BLaER1 treated with 17β-estradiol and CSF1 and Interleukin-3, amounts not matched to agents 10 nM and 100 nM (cell line): Measurements from ENCODE around the gene TCHP.

Source experiments
- H3K27ac ChIP-seq, 11 experiments: shearing (Covaris generic); formaldehyde crosslinking; 2 replicates each; pipeline ENCODE4 v1.8.1; 2022
- H3K27me3 ChIP-seq, 11 experiments: shearing (Covaris generic); formaldehyde crosslinking; 2 replicates each; pipeline ENCODE4 v1.8.1; 2022
- H3K36me3 ChIP-seq, 11 experiments: shearing (Covaris generic); formaldehyde crosslinking; 2 replicates each; pipeline ENCODE4 v1.8.1; 2022
- H3K4me1 ChIP-seq, 10 experiments: shearing (Covaris generic); formaldehyde crosslinking; 2 replicates each; pipeline ENCODE4 v1.8.1; 2022
- H3K4me2 ChIP-seq, 11 experiments: shearing (Covaris generic); formaldehyde crosslinking; 2 replicates each; pipeline ENCODE4 v1.8.1; 2022
- H3K4me3 ChIP-seq, 10 experiments: shearing (Covaris generic); formaldehyde crosslinking; 2 replicates each; pipeline ENCODE4 v1.8.1; 2022
- H3K9ac ChIP-seq, 11 experiments: shearing (Covaris generic); formaldehyde crosslinking; 2 replicates each; pipeline ENCODE4 v1.8.1; 2022
- H3K9me3 ChIP-seq, 11 experiments: shearing (Covaris generic); formaldehyde crosslinking; replicated peaks in 1 of 11; 2 replicates each; pipeline ENCODE4 v1.8.1; 2022
- H4K20me1 ChIP-seq, 11 experiments: shearing (Covaris generic); formaldehyde crosslinking; 2 replicates each; pipeline ENCODE4 v1.8.1; 2022
- Cebpa-rat ChIP-seq, 11 experiments: shearing (Covaris generic); IDR thresholded peaks; 2 replicates each; pipeline ENCODE4 v1.8.1; 2022

Gene TCHP

DNA sequence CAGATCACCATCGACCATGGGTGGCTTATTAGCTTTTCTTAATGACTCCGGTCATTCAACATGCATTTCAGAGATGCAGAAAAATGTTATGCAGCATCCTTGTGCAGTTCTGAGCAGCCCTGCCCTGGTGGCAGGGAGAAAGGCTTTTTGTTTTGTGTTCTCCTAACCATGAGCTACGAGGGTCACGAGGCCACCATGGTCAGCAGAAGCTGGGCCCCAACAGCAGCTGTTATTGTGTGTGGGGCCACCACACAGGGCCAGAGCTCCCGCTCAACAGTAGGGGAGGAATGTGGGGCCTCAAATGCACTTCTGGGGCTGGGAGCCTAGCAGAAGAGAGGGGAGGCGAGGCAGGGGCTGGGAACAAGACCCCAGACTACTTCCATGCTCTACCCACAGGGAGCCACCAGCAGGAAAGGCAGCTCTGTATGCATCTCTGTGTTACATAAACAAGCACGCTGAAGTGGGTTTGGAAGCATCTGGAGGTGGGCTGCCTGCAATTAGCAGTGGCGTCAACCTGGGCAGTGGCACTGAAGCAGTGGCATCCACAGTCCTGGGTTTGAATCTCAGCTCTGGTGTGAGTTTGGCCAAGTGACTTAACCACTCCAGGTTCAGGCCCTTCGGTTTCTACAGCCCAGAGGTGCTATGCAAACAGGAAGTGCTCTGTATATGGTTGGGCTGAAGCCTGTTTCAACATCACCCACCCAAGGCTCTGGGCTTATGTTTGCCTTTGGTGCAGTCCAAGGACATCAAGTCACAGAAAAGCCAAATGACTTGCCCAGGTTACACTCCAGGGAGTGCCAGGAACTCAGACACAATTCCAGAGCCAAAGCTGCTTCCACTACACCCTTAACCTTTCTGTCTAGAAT lies 36.0 kb upstream of the TCHP start:
- H3K9ac ChIP-seq = peak overlapping the region in 2 of 11 experiments; percentile 5 to 8; a peak in 2 of 22 replicates
- H3K4me2 ChIP-seq = peak overlapping the region in 8 of 11 experiments; percentile 8 to 48 (median 20); a peak in 13 of 22 replicates
- peaks cover 0 to 23% (median 10%) of the 10 kb centered on the region in 11 experiments; a peak in 11 of 22 replicates for H3K36me3 ChIP-seq
- peak in 1 of 11 experiments; percentile 7; a peak in 1 of 22 replicates for TF ChIP-seq Cebpa-rat (IDR thresholded peaks at IDR 0.05)
- H3K9me3 ChIP-seq = no peaks in the 10 kb centered on the region
- no peaks in the 10 kb centered on the region for H3K27me3 ChIP-seq
- no peak overlapping the region for H3K4me3 ChIP-seq
- peaks cover 15 to 37% (median 25%) of the 10 kb centered on the region in 10 experiments for H3K4me1 ChIP-seq
- H3K27ac ChIP-seq = peak overlapping the region in 5 of 11 experiments; percentile 6 to 33 (median 25); a peak in 7 of 22 replicates
- peaks cover 0 to 39% (median 12%) of the 10 kb centered on the region in 11 experiments; a peak in 12 of 22 replicates for H4K20me1 ChIP-seq

DNA sequence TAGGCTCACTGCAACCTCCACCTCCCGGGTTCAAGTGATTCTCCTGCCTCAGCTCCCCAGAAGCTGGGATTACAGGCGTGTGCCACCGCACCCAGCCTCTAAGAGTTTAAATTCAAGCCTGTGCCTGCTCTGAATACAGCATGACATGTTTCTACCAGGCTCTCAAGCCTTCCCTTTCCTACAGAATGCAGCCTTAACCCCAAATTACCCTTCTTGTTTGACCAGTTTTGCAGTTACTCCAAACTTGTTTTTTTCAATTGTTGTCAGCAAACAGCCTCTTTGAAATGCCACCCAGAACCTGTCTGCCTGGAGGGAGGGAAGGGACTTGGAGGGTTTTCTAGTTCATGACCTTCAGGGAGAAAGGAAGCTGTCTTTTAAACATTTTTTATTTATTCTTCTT lies 35.2 kb upstream of the TCHP start:
- peak overlapping the region in 5 of 11 experiments; percentile 6 to 33 (median 25); a peak in 6 of 22 replicates for H3K27ac ChIP-seq
- peak overlapping the region in 8 of 11 experiments; percentile 8 to 48 (median 20); a peak in 9 of 22 replicates for H3K4me2 ChIP-seq
- peaks cover 0 to 39% (median 12%) of the 10 kb centered on the region in 11 experiments; a peak in 12 of 22 replicates for H4K20me1 ChIP-seq
- H3K36me3 ChIP-seq = peaks cover 0 to 23% (median 10%) of the 10 kb centered on the region in 11 experiments; a peak in 11 of 22 replicates
- TF ChIP-seq Cebpa-rat (IDR thresholded peaks at IDR 0.05) = no peak
- peak overlapping the region in 2 of 11 experiments; percentile 5 to 34; a peak in 2 of 22 replicates for H3K9ac ChIP-seq
- H3K27me3 ChIP-seq = no peaks in the 10 kb centered on the region
- H3K9me3 ChIP-seq = no peaks in the 10 kb centered on the region
- H3K4me1 ChIP-seq = peaks cover 14 to 44% (median 27%) of the 10 kb centered on the region in 10 experiments; a peak in 19 of 20 replicates
- H3K4me3 ChIP-seq = no peak overlapping the region

DNA sequence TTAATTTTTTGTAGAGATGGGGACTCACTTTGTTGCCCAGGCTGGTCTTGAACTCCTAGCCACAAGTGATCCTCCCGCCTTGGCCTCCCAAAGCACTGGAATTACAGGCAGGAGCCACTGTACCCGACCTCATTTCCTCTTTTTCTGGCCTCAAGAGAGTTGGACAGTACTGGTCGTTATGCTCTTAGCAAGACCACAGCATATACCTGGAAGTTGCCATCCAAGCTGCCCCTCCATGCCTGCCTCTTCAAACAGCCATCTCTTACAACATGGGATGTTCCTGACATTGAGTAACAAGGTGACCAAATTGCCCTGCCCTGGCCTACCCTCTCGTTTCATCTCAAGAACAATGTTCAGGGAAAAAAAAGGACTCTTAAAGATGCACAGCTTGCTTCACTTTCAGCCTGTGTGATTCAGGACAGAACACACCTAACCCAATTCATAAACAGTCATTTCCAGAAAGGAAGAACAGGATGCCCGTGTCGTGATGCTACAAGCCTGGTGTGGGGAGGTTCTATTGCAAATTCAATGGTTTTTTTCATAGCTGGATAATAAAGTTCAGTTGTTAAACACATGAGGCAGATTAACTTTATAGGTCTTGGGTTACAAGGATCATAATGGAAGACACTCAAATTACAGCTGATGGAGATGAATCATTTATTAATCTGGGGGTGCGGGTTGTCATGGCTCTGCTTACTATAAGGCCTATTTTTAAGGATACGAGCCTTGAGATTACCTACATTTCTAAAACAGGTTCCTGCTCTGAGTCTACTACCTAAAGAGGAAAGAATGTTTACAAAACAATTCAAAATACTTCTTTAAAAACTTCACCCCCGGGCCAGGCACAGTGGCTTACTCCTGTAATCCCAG lies 31.7 kb upstream of the TCHP start:
- Histone ChIP-seq H4K20me1 (peaks cover 0 to 27% (median 7%) of the 10 kb centered on the region in 11 experiments; a peak in 9 of 22 replicates), H3K27me3 (no peaks in the 10 kb centered on the region), H3K27ac (peak overlapping the region in 1 of 11 experiments; percentile 27; a peak in 2 of 22 replicates), H3K9me3 (no peaks in the 10 kb centered on the region), H3K4me3 (no peak overlapping the region), H3K9ac (no peak overlapping the region), H3K4me2 (peak overlapping the region in 10 of 11 experiments; percentile 8 to 41 (median 20); a peak in 13 of 22 replicates), H3K36me3 (peaks cover 0 to 22% (median 11%) of the 10 kb centered on the region in 11 experiments; a peak in 8 of 22 replicates), H3K4me1 (peaks cover 25 to 75% (median 56%) of the 10 kb centered on the region in 10 experiments)
- TF ChIP-seq Cebpa-rat (IDR thresholded peaks at IDR 0.05) = no peak

DNA sequence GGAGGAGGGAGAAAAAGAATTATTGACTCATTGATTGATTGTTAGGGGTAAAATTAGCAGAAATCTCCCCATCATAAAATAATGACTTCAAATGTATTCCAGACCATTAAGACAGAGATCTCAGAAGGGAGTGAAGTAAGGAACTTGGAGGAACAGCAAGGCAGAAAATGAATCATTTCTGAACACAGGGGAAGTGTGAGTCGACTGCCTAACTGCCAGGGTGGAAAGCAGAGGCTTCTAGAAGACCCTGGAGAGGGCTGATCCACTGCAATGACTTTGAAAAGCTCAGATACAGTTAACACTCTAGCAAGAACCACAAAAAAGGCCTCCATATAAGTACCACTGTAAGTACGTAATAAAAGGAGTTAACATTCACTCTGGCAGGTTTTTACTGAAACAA lies 29.4 kb upstream of the TCHP start:
- no peaks in the 10 kb centered on the region for H3K27me3 ChIP-seq
- no peak overlapping the region; a peak in 2 of 22 replicates for H3K9ac ChIP-seq
- H3K27ac ChIP-seq = peak overlapping the region in 7 of 11 experiments; percentile 0 to 58 (median 51); a peak in 11 of 22 replicates
- H3K9me3 ChIP-seq = no peaks in the 10 kb centered on the region
- H4K20me1 ChIP-seq = peaks cover 0 to 31% (median 6%) of the 10 kb centered on the region in 11 experiments; a peak in 8 of 22 replicates
- no peak for TF ChIP-seq Cebpa-rat (IDR thresholded peaks at IDR 0.05)
- H3K36me3 ChIP-seq = peaks cover 0 to 31% (median 11%) of the 10 kb centered on the region in 11 experiments; a peak in 8 of 22 replicates
- peak overlapping the region in 8 of 11 experiments; percentile 41 to 79 (median 66); a peak in 13 of 22 replicates for H3K4me2 ChIP-seq
- H3K4me1 ChIP-seq = peaks cover 29 to 69% (median 45%) of the 10 kb centered on the region in 10 experiments
- H3K4me3 ChIP-seq = no peak overlapping the region

DNA sequence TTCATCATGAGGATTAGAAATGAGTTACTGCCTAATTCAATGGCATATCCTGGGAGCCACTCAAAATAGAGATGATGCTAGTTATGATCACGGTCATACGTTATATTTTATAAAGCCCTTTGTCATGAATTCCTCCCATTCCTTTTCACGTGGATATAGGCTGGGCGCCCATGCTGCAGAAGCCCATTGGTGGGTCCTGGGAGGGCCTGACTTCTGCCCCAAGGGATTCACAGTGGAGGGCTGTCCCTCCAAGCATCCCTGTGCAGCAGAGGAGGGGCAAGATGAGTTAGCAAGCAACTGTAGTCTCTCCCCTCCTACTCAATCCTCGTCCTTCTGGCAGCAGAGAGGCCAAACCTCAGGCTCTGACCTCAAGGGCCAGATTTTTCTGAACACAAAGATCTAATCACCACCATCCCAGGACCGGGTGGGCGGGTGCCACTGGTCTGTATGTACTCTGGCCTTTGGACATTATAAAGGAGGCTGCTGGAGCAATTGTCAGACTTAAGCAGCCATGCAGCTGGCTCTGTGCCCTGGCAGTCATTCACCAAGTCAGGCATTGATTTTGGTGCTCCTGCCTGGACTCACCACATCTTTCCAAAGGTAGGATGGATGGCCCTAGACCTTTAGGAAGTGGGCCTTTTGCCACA lies 28.3 kb upstream of the TCHP start:
- peaks cover 0 to 31% (median 11%) of the 10 kb centered on the region in 11 experiments; a peak in 8 of 22 replicates for H3K36me3 ChIP-seq
- H3K9me3 ChIP-seq = no peaks in the 10 kb centered on the region
- TF ChIP-seq Cebpa-rat (IDR thresholded peaks at IDR 0.05) = no peak
- H3K27me3 ChIP-seq = no peaks in the 10 kb centered on the region
- peak overlapping the region in 8 of 11 experiments; percentile 0 to 58 (median 45); a peak in 13 of 22 replicates for H3K27ac ChIP-seq
- H4K20me1 ChIP-seq = peaks cover 0 to 36% (median 6%) of the 10 kb centered on the region in 11 experiments; a peak in 8 of 22 replicates
- H3K4me1 ChIP-seq = peaks cover 40 to 81% (median 56%) of the 10 kb centered on the region in 10 experiments
- H3K9ac ChIP-seq = peak overlapping the region in 2 of 11 experiments; percentile 2 to 26; a peak in 3 of 22 replicates
- H3K4me3 ChIP-seq = no peak overlapping the region
- peak overlapping the region in 10 of 11 experiments; percentile 11 to 79 (median 60); a peak in 19 of 22 replicates for H3K4me2 ChIP-seq

DNA sequence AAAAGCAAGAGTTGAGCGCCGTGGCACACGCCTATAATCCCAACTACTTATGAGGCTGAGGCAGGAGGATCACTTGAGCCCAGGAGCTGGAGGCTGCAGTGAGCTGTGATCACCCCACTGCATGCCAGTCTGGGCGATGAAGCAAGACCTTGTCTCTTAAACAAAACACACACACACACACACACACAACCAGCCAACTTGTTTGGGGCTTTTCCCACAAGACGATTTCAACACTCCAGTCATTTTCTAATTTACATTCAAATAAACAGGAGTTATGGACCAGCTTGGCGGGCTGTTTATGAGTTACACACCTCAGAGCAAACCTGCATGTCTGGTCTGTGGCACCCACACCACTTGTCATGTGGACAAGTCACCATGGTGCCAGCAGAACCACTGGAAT lies 26.4 kb upstream of the TCHP start:
- H3K27ac ChIP-seq = no peak overlapping the region
- 0 out of 22 replicates have a peak overlapping the region, but pooled peaks of 1 of the 11 experiments have one; percentile 7 for H3K4me2 ChIP-seq

DNA sequence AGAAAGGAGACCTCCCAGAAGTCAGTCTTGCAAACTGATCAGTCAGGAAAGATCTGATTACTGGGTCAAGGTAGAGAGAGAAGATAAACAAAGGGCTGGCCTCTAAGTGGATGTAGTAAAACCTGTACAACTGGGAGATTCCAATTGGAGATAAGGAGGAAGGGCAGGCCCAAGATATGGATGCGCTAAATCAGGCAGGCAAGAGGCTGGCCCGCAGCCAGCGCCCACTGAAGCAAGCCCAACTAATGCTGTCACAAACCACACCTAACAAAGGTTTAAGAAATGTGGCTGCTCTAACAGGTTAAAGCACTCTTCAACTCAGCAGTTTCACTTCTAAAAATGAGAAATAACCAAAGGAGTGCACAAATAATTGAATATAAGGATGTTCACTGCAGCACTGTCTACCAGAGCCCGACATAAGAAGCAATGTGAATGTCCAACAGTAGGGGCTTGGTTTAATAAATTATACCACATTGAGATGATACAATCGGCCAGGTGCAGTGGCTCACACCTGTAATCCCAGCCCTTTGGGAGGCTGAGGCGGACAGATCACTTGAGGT lies 24.4 kb upstream of the TCHP start:
- H3K4me3 ChIP-seq = no peak overlapping the region
- peak overlapping the region in 10 of 11 experiments; percentile 27 to 100 (median 42); a peak in 18 of 22 replicates for H3K4me2 ChIP-seq
- peaks cover 0 to 28% (median 11%) of the 10 kb centered on the region in 11 experiments; a peak in 8 of 22 replicates for H3K36me3 ChIP-seq
- H3K9ac ChIP-seq = no peak overlapping the region; a peak in 1 of 22 replicates
- no peaks in the 10 kb centered on the region for H3K9me3 ChIP-seq
- H3K4me1 ChIP-seq = peaks cover 59 to 80% (median 68%) of the 10 kb centered on the region in 10 experiments
- H3K27me3 ChIP-seq = no peaks in the 10 kb centered on the region
- no peak for TF ChIP-seq Cebpa-rat (IDR thresholded peaks at IDR 0.05)
- peaks cover 0 to 55% (median 14%) of the 10 kb centered on the region in 11 experiments; a peak in 11 of 22 replicates for H4K20me1 ChIP-seq
- no peak overlapping the region for H3K27ac ChIP-seq

More for the DNA sequence above, 26.4 kb upstream of the TCHP start:
- Histone ChIP-seq H3K36me3 (peaks cover 0 to 28% (median 11%) of the 10 kb centered on the region in 11 experiments; a peak in 8 of 22 replicates), H4K20me1 (peaks cover 0 to 54% (median 14%) of the 10 kb centered on the region in 11 experiments; a peak in 11 of 22 replicates), H3K9ac (no peak overlapping the region), H3K27me3 (no peaks in the 10 kb centered on the region), H3K9me3 (no peaks in the 10 kb centered on the region), H3K4me3 (no peak overlapping the region), H3K4me1 (peaks cover 45 to 87% (median 64%) of the 10 kb centered on the region in 10 experiments)
- no peak for TF ChIP-seq Cebpa-rat (IDR thresholded peaks at IDR 0.05)
